ENCODE data around the gene YES1.
"Not testable (repeated sequence)": the region's sequence is repeated elsewhere in the genome, so short reads cannot be mapped to it uniquely, and the experiment has no call there.

The YES1 gene

GRCh38 chr18:682833-683232, 129.2 kb downstream of the YES1 start:
- DNase-seq = no peak

GRCh38 chr18:682416-682815, 129.6 kb downstream of the YES1 start:
- not testable (repeated sequence) for DNase-seq

- no peak for DNase-seq
Observed at GRCh38 chr18:681985-682384, 130.1 kb downstream of the YES1 start.

- no peak for DNase-seq
Observed at GRCh38 chr18:680392-680791, 131.7 kb downstream of the YES1 start.

GRCh38 chr18:679516-679915, 132.5 kb downstream of the YES1 start:
- DNase-seq = no peak

GRCh38 chr18:678482-679182, 133.4 kb downstream of the YES1 start:
- no peak for DNase-seq

- DNase-seq = peak in 1 of 4 experiments; percentile 17
Observed at GRCh38 chr18:677951-678381, 134.1 kb downstream of the YES1 start.

GRCh38 chr18:677145-677544, 134.9 kb downstream of the YES1 start:
- DNase-seq = no peak

- no peak for DNase-seq
Observed at GRCh38 chr18:676736-677135, 135.3 kb downstream of the YES1 start.

- DNase-seq = no peak
Observed at GRCh38 chr18:676069-676468, 136.0 kb downstream of the YES1 start.

GRCh38 chr18:675307-675706, 136.7 kb downstream of the YES1 start:
- DNase-seq = no peak

- DNase-seq = no peak
Observed at GRCh38 chr18:673769-674168, 138.3 kb downstream of the YES1 start.

GRCh38 chr18:673317-673716, 138.7 kb downstream of the YES1 start:
- DNase-seq = no peak

Data from suppressor macrophage (primary cell).